NCI-H1694 (cell line): ENCODE measurements around the gene MYOM1.

Experiments
- DNase-seq: peaks from one replicate; lab custom pipeline; 2025; lab: John Stamatoyannopoulos, UW

Gene MYOM1

DNA sequence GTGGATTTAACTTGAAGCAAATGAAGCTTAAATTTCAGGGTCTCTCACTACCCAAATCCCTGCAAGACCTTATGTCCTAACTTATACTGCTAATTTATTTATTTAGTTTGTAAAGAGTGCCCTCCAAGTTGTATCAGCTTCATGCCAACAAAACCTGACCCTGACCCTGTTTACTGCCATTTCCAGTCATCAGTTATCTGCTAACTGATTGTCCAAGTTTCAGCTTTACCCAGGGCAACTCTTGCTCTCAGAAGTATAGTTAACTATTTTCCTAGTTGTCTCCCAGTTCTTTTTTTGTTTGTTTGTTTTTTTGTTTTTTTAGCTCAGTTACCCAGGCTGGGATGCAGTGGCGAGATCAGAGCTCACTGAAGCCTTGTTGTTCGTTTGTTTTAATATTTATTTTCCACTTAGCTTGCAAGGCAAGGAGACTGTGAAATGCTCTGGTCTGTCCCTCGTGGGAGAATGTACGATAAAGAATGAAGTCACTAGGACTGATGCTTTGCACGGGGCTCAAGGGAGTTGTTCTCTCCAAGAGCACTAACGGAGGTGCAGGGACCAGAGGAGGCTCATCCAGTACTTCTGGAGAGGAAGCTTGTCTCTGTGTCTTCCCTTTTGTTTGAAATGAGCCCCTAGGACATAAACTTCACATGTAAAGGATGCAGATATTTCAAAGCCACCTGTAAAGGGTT, 35.3 kb downstream of the MYOM1 start:
- no peak for DNase-seq

DNA sequence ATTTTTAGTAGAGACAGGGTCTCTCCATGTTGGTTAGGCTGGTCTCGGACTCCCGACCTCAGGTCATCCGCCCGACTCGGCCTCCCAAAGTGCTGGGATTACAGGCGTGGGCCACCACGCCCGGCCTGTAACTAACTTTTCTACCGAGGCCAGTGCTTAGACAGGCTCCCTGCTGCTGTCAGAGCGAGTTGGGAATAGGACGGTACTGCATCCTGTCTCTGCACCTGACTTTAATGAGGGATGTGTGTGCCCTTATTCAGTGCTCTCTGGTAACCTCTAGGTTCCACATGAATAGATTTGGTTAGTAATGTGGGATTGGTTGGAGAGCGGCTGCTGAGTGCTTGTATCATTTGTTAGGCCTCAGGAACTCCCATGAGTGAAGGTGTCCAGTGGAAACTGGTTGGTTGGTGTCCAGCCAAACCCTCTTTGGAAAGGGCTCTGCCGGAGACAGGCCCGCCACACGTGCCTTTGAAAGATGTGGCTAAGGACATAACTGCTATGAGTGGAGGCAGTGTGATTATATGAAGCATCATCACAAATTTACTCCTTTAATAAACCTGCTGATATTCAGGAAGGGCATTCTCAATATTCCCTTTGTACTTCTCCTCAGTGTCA, 36.6 kb downstream of the MYOM1 start:
- DNase-seq, result no peak

DNA sequence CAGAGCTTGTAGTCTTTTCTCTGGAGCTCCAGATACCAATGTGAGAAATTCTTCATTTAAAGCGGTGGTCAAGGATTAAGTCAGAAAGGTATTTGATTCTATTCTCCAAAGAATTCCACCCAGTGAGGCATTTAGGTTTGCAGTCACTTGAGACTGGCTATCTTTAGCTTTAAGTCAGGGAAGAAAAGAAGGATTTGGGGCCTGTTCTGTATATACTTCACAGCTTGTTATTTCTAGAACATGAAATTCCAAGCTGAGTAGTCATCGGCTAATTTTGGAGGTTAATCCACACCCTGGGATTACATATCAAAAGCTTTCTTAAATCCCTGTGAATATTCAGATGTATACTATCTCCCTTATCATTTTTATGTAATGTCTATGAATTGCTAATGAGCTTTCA, 39.4 kb downstream of the MYOM1 start:
- DNase-seq, result no peak

DNA sequence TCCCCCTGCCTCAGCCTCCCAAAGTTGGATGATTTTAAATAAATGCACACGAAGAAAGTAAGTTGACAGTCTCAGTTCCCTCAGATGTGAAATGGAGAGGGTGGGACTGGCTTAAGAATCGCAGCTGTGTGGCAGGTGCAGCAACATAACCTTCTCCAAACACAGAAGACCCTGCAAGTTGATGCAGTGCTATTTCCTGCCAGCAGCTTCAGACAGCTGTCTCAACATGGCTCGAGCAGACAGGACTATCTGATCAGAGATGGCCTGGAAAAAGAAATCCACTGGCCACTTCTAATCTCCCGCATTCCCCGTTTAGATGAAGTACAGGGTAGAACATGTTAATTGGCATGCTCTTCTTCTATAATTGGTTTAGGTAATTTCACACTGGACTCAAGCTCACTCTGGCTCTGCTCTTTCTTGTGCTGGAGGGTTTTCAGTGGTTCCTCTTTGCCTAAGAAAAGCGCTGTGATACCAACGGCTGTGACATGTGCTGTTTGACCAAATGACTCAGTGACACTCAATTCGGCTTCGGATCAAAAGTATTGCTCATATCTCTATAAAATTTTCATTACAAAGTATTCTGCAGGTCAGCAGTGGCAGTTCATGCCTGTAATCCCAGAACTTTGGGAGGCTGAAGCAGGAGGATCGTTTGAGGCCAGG, 40.2 kb downstream of the MYOM1 start:
- no peak for DNase-seq

DNA sequence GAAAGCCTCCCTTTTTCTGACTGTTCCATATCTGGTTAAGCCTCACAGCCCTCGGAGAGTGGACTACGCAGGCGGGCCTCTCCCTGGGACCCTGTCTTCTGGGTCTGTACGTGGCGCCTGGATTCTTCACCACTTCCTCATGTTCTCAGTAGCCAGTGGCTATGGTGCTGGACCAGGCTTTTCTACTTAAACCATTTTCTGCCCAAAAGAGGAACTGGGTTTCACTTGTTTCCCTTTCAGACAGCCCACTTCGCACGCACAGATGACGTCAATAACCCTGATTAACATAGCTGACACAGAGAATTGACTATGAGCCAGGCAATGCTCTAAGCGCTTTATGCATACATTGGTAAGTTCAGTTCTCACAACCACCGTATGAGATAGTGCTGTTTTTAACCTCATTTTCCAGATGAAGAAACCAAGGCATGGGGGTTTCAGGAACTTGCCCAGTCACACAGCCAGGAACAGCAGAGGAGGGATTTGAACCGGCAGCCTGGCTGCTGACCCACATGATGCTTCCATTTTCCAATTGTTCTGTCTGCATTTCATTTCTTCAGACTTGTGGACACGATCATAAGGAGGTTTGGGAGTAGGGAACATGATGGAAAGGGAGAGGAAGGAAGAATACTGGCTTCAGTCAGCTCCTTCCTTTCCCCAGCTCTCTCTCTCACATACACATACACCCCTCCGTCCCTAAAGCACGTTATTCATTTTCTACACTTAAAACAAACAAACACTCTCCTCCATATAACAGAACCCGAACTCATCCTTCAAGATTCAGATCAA, 41.7 kb downstream of the MYOM1 start:
- no peak for DNase-seq

DNA sequence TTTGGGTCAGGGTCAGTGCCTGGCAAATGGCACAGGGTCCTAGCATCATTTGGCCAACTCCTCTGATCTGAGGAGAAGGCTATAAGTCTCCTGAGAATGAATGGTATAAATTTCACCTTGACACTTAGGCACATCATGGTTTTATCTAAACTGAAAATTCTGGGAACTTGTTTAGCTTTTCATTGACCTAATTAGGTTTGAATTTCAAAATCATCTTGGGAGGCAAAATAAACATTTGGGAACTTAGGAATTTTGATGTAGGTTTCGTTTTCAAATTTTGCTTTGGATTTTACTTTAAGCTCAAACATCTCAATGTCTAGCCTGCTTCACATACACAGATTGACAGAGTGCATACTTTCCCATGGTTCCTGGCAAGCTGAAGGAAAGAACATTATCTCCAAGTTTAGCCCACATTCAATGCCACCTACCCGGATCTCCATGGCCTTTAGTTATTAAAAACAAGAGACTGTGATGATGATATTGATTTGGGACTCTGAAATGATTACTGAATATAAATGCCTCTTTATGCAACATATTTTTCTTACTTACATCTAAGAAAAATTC, 44.5 kb downstream of the MYOM1 start:
- DNase-seq, result no peak

DNA sequence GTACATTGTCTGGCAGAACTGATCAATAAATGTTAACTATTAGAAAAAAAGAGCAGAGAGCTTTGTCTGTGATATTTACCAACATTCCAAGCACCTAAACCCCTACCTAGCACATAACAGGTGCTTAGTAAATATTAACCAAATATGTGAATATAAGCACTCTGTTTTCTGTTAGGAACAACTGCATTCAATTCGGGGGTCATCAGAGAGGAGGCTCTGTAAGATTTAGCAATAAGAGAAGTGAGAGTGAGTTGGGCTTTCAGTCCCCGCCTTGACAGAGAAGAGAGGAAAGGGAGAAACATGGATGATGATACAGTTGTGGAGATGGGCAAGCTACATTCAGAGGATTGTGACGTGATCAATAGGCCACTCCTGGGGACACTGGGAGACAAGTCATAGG, 47.7 kb downstream of the MYOM1 start:
- DNase-seq, result no peak

DNA sequence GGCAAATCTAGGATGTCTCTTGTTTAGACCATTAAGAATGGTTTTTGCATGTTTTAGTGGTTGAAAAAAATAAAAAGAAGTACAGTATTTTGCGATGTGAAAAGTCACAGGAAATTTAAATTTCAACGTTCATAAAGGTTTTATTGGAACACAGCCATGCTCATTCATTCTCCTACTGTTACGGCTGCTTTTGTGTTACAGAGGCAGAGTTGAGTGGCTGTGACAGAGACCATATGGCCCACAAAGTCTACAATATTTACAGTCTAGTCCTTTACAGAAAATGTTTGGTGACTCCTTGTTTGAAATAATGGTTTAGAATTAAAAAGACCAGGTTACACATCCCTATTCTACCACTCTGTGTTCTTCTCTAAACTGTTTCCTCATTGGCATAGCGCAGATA, 48.1 kb downstream of the MYOM1 start:
- peak; percentile 28 for DNase-seq

DNA sequence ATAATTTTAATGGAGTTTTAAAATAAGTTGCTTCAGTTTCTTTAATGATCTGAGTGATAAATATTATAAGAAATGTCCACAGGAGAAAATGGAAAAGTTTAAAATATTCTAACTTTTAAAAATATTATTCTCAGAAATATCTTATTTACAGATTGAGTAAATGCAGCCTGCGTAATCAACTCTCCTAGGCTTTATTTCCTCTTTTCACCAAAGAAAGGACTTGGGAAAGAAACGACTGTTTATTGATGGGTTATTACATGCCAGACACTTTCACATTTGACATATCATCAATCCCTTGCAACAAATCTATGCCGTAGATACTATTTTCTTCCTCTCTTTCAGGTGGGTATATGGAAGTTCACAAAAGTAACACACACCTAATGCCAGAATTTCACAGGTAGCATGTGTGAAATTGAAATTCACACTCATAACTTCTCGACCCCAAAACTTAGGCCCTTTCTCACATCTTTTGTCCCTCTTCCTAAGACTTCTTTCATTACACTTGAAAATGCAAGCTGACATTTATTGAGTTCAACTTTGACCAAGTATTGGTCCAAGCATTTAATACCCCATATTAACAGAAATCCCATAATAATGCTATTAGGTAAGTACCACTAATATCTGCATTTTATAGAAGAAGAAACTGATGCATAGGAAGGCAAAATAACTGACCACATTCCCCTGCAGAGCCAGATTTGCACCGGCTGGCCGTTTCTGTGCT, 49.2 kb downstream of the MYOM1 start:
- no peak for DNase-seq

DNA sequence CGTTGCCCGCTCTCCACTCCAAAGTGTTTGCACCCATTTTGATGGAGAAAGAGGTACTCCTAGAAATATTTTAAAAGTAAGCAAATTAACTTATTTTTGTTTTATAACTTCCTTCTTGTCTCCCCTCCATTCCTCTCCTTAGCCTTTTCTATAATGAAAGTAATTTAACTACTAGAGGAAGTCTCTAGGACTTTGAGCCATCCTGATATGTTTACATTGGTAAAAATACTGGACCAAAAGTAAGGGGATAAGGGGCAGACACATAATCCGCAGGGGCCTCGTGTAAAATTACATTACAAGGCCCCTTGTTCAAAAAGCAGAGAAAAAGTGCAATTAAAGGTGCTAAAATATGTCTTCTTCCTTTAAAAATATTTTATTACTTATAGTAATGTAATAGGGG, 55.4 kb downstream of the MYOM1 start:
- no peak for DNase-seq

DNA sequence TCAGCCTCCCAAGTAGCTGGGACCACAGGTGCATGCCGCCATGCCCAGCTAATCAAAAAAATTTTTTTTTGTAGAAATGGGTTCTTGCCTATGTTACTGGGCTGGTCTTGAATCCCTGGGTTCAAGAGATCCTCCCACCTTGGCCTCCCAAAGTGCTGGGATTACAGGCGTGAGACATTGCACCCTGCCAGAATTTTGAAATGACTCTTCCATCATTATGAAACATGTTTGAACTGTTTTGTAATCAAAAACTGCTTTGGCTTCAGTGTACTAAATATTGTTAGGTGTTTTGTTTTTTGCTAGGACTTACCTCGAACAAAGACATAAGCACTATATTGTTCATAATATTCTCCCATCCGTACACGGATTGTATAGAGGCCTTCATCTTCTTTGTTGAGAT, 55.8 kb downstream of the MYOM1 start:
- no peak for DNase-seq

DNA sequence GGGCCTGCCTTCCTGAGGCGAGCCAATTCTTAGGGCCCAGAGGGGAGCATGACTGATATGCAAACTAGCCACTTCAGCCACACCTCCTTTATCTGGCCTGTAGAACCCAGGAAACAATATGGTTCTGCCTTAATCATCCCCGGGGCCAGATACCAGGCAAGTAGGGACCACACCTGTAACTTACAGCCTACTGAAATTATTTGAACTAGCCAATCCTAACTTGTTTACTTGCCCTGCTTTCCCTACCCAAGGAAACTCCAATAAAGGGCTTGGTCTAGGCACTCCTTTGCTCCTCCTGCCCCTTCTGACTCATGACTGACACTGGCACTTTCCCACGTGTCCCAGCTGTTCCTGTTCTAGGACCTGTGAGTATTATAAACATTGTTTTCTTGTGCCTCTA, 57.6 kb downstream of the MYOM1 start:
- DNase-seq, result no peak

DNA sequence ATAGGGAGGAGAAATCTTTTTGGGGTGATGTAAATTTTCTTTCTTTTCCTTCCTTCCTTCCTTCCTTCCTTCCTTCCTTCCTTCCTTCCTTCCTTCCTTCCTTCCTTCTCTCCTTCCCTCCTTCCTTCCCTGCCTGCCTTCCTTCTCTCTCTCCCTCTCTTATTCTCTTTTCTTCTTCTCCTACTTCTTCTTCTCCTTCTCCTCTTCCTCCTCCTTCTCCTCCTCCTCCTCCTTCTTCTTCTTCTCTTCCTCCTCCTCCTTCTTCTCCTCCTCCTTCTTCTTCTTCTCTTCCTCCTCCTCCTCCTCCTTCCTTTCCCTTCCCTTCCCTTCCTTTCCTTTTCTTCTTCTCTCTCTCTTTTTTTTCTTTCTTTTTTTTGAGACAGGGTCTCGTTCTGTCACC, 59.9 kb downstream of the MYOM1 start:
- no peak for DNase-seq

DNA sequence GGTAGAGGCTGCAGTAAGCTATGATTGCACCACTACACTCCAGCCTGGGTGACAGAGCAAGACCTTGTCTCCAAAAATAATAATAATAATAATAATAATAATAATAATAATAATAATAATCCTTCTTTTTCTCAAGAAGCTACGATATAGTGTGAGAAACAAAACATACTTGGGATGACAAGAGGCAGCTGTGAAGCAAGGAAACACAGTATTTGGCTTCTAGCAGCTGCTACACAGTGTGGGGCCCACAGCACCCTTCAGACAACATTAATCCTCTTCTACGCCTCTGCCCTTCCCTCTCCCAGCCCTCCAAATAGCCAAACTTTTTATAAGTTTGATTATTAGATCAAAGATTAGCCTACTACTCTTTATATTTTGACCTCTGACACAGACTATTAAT, 62.2 kb downstream of the MYOM1 start:
- no peak for DNase-seq

DNA sequence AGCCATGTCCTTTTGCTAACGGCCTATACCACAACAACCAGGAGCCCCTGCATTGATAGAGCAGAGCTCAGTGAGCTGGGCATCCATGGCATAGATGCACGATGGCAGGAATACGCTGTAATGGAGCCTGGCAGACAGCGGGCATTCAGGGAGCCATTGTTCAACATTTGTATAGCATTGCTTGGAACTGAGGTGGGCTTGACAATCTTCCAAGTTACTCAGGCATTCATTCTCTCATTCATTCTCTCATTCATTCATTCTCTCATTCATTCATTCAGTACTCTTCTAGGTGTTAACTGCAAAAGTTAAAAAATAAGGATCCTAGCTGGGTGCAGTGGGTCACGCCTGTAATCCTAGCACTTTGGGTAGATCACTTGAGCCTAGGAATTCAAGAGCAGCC, 62.7 kb downstream of the MYOM1 start:
- no peak for DNase-seq

DNA sequence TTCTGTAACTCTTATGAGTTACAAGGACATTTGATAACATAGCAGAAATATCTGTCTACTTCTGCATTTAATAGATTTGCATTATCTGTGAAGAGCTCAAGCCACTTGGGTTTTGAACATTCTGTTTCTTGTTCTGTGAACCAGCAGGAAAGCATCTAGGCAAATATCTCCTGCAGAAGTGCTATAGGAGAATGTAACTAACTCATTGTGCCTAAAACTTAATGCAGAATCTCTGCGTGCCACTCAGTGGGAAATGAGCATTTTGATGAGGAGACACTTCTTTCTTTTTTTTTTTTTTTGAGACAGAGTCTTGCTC, 63.5 kb downstream of the MYOM1 start:
- no peak for DNase-seq

DNA sequence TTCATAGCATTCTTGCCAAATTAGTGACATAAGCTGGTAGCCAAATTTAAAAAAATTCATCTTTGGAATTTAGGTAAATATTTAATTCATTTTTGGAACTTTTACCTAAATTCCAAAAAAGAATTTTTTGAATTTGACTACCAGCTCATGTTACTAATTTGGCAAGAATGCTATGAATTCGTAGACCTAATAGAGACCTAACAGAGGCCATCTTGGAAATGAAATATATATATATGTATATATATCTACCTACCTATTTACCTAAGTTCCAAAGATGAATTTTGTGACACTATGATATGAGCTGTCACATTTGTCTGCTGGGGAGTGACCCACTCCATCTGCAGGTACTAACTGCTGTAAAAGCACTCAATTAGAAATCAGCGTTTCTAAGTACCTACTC, 65.6 kb downstream of the MYOM1 start:
- no peak for DNase-seq

DNA sequence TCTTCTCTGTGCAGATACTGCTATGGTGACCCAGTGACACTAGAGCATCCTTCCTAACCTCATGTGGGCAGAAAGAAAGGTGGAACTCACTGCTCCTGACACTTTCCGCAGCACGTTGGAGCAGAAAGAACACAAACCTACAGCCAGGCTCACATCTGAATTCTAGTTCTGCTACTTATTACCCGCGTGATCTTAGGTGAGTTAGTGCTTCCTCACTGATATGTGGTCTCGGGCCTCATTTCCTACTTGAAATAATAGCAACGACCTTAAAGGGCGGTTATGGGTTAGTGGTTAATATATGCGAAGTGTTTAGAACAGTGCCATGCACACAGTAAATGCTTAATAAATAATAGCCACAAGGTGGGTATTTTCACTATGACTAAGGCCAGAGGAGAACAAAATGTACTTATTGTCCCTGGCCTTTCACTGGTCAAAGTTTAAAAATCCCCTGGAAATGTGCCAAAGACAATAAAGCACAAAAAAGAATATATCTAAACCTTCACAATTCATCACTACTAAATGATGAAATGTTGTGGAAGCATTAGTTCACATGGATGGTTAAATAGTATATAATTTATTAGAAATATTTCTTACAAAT, 66.6 kb downstream of the MYOM1 start:
- DNase-seq, result no peak

DNA sequence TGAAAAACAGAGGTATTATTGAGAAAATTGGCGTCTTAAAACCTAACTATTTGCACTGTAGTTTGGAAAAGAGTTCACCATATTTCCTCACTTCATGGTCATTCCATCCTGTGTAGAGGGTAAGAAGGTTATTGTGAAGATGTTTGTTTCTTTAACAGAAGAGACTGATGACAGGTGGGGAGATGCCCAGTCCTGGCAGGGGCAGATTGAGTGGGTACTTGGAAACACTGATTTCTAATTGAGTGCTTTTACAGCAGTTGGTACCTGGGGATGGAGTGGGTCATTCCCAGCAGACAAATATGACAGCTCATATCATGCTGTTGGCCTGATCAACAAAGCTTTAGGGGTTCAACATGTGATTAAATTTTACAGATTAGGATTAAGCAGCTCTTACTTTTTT, 67.5 kb downstream of the MYOM1 start:
- DNase-seq, result no peak

DNA sequence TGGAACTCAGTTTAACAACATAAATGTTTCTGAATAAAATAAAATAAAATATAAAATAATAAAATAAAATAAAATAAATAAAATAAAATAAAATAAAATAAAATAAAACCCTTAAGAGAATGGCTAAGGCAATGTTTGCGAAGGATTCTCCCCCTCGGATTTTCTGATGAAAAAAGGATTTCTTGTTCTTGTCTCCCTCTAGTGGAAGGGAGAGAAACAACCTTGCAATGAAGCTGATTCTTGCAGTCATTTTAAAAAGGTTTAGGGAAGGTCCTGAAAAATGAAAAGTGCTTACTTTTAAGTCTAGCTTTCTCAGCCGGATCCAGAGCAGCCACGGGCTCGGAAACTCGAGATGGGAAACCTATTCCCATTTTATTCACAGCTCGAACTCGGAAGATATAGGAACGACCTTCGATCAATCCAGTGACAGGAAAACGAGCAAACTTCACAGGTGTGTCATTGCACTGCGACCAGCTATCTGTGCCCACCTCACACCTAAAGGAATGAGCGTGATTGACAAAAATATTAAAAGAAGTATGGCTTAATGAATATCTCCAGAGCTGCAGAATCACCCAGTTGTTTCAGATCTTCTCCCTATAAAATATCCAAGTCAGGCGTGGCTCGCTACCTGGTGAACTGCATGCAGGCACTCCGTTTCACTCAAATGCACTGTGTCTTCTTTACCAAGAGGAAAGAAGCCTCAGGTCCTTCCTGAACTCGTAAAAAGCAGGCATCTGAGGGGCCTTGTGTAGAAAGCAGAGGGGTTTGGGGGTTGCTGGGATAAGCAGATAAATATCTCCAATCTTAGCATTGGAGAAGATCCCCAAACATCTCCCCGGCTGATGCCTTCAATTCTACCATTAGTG, 68.1 kb downstream of the MYOM1 start:
- DNase-seq, result peak; percentile 12

DNA sequence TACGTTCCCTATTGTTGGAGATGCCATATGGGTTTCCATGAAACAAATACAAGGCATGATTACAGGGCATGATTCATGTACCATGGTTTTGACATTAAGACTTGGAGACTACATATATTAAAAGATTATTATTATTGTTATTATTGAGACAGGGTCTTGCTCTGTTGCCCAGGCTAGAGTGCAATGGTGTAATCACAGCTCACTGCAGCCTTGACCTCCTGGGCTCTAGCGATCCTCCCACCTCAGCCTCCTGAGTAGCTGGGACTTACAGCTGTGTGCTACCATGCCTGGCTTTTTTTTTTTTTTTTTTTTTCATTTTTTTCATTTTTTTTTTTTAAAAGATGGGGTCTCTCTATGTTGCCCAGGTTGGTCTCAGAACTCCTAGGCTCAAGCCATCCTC, 69.1 kb downstream of the MYOM1 start:
- DNase-seq, result no peak
